GM18505 (cell line): ENCODE measurements around the gene TAMALIN.

Experiments
- ATAC-seq: cut with Tn5 transposase; IDR thresholded peaks from one replicate; pipeline ENCODE4 v1.9.1; 2021; ENCODE audit not compliant: unreplicated experiment
- POLR2A ChIP-seq: IDR thresholded peaks from 4 replicates; pipeline ENCODE4 v1.6.1; 2011; ENCODE audit warnings: borderline replicate concordance; ENCODE audit not compliant: insufficient read depth, insufficient read length; ENCODE audit errors: extremely low read depth

The TAMALIN gene

DNA sequence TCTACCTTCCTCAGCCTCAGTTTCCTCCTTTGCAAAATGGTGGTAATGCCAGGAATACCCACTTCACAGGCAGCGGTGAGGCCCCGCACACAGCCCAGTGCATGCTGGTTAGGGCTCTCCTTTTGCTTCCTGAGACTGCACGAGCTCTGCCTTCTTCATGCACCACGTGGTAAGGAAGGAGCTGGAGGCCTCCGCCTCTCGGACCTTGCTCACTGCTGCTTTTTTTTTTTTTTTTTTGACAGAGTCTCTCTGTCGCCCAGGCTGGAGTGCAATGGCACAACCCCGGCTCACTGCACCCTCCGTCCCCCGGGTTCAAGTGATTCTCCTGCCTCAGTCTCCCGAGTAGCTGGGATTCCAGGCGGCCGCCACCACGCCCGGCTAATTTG, 18.1 kb downstream of the TAMALIN start:
- TF ChIP-seq POLR2A = peak; percentile 40
- ATAC-seq = no peak

DNA sequence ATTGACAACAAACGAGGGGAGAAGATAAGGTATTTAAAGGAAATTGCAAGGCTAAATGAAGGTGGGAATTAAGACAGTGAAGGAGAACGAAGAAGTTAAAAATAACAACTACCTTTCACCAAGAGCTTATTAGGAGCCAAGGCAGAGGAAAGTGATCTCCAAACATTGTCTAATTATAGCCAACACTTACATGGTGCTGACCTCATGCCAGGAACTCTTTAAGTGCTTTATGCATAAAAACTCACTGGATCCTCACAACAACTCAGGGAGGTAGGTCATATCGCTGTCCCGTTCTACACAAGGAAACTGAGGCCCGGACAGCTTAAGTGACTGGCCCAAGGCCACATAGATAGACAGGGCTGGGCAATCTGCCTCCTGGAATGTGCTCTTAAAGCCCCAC, 19.5 kb downstream of the TAMALIN start:
- no peak for ATAC-seq
- TF ChIP-seq POLR2A = no peak

DNA sequence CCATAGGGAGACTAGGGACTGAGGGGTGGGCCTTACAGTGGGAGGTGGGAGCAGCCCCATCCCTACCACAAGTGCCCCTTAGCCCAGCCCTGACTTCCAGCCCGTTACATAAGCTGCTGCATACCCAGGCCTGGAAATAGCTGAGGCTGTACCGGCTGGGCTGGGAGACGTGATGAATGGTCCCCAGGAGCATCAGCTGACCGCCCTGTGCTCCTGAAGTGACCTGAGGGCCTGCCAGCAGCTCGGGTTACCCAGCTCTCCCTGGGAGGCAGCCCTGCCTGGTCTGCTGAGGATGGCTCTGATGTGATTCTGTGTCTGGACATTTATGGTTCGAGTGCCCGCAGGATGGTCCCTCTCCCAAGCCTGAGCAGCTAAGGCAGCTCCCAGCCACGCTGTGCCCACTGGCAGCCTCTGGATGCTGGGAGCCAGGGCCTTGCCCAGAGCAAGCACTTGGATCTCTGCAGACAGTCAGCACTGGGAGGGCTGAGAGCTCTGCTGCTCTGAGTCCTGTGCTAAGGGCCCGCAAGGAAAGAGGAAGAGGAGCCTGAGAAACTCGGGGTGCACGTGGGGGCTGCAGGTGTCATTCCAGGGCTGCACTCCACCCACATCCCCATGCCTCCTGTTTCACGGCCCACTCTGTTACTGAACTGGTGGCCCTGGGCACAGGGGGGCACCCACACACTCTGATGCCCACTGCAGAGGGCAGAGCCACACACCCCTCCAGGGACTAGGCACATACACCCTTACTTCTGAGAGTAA, 20.5 kb downstream of the TAMALIN start:
- TF ChIP-seq POLR2A = no peak
- no peak for ATAC-seq

DNA sequence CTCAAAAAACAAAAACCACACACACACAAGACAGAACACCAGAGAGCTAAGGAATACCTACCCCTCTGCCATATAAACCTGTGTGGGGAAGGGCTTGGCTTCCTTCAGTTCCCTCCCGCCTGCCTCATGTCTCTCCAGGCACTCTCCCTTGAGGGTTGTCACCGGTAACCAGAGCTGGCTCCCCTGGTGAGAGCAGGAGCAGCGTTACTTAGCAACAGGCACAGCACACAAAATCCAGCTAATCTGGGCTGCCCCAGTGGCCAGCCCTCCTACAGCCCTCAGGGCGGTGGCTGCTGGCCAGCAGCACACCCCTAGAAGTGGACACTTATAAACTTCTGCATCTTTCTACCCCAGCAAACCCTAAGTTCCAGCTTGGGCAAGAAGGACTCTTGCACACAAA, 22.9 kb downstream of the TAMALIN start:
- ATAC-seq = no peak
- TF ChIP-seq POLR2A = no peak

DNA sequence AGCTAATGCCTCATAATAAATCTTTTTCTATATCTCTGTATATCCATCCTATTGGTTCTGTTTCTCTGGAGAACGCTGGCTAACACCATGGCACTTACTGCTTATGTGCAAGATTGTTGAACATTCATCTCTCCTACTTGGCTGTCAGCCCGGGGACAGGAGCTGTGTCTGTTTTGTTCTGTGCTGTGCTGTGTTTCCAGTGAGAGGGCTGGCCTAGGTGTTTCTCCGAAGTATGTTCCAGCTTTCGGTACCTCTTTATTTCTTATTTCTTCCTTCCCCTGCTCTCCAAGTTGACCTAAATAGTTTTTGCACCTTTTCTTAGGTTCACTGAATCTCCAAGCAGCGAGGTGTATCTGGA, 25.7 kb downstream of the TAMALIN start:
- no peak for TF ChIP-seq POLR2A
- no peak for ATAC-seq

DNA sequence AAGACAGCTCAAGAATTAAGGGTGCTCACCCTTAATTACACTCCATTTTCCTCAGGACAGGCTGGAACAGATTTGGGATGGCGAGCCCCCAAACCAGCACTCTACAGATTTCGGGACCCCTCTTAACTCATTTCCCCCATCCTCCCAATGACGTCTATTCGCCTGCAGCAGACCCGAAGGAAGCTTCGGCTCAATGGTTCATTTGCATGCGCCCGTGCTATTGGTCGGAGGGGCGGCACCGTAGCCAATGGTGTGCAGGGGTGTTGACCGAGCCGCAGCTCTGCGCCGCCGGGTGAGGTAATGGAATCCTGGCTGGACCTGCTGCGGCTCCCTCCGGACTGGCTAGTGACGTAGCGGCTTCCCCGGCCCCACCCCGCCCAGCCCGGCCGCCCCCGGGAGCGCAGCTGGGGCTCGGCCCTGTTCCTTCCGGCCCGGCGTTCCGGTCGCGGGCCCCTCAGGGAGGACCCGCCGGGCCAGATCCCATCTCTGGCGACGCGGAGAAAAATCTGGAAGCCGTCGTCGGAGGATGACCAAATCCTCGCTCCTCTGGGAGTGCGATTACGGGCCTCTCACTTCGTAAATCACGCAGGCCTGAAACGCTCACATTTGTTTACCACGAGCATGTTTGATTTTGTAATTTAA, 26.2 kb downstream of the TAMALIN start:
- TF ChIP-seq POLR2A = peak; percentile 70
- ATAC-seq = peak; percentile 78

DNA sequence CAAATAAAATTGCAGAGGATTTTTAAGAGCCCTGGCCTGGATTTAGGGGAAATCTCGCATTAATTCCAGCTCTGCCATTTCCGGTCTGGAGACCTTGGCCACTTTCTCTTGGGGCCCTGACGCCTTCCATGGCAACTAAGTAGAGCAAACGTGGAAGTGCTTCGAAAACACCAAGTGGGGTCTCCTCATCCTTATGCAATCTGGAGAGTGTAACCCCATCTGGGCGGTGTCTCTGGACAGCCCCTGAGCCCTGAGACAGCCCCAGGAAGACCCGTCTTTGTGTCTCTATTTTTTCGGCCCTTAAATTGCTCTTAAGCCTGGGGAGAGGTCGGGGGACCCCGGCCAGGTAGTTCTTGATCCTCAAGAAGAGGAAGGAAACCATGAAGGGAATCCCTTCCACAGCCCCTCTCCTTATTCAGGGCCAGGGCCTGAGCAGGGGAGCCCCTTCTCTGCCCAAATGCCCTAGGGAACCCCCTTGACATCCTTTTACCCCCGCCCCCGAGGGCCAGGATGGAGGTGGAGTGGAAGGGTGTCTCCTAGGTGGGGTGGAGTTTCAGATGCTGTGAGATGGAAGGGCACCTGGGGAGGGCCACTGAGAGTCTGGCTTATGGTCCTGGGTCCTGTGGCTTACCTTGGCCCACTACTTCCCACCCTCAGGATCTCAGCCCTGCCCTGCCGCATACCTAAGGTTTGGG, 26.8 kb downstream of the TAMALIN start:
- ATAC-seq = no peak
- TF ChIP-seq POLR2A = no peak

DNA sequence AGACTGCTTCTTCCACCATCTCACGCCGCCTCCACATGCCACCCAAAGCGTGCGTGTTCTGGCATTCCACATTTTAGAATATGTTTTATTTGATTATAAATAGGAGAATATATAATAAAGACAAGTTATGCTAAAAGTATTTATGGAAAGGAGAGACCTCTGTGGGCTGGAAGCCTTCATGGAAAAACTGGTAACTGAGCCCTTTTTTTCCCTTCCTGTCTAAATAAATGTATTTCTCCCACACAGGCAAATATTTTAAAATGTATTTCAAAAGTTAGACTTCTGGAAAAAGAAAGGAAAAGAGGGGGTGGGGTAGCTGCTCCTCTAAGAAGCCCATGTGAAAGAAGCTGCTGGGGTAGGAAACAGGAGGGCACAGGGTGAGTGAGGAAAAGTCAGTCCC, 28.4 kb downstream of the TAMALIN start:
- TF ChIP-seq POLR2A = no peak
- no peak for ATAC-seq

DNA sequence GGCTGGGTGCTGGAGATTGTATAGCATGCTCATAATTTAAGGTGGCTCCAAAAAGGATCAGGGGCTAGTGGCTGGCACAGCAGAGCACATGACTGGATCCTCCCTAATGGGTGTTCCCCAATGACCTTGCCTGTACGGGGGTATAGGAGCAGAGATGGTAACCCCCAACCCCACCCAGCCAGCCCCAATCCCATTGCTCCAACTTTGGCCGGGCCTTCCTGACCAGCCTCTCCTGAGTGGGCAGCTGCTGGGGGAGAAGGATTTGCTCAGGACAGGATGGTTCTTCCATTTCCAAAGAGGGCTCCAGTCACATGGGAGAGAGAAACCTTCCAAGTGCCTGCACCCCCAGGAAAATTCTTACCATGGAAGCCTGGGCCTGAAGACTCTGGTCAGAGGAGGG, 29.2 kb downstream of the TAMALIN start:
- no peak for TF ChIP-seq POLR2A
- no peak for ATAC-seq

DNA sequence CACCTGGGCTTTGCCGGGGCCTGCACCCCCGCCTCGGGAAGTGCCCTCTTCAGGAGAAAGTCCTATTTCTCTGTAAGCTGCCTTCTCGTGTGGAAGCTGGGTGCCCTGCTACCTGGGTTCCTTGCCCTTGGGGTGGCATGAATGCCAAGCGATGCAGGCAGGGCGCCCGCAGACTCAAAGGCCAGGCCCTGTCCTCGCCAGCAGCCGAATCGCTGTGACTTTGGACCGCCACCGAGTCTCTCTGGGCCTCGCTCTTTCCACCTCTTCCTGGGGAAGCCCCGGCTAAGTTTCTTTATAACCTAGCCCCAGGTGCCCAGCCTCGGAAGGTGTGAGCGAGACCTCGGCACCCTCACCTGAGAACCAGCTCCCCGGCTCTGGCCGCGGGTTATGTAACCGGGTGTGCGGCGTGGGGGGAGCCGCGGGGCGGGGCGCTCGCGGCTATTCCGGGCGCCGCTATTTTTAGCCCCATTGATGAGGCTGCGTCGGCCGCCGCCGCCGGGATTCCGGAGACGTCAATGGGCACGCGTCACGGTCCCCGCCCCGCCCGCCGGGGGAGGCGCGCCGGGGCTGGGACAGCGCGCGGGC, 29.9 kb downstream of the TAMALIN start:
- peak; percentile 44 for ATAC-seq
- peak; percentile 43 for TF ChIP-seq POLR2A

DNA sequence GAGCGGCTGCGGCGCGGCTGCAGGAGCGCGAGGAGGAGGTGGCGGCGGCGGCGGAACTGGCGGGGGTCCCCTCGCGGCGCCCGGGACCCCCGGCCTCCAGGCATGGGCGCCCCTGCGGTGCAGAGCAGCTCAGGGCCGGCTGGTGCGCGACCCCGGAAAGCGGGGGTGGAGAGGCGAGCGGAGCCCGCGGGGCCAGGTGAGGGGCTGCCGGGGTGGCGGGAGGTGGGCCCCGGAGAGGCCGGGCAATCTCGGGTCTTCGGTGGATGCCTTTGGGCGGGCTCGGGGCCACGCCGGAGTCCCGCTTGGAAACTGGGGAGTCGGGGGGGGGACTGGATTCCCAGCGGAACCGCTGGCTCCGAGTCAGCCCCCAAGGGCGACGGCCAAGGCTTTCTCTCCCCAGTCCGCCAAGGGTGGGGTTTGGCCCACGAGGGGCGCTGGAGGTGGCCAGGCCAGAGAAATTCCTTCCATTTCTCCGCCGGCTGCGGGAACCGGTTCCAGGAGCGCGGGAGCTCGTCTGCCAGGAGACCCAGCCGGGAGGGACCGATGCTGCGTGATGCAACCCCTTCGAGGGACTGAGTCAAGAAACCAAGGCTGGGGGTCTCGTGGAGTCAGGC, 30.6 kb downstream of the TAMALIN start:
- peak; percentile 10 for ATAC-seq
- no peak for TF ChIP-seq POLR2A

DNA sequence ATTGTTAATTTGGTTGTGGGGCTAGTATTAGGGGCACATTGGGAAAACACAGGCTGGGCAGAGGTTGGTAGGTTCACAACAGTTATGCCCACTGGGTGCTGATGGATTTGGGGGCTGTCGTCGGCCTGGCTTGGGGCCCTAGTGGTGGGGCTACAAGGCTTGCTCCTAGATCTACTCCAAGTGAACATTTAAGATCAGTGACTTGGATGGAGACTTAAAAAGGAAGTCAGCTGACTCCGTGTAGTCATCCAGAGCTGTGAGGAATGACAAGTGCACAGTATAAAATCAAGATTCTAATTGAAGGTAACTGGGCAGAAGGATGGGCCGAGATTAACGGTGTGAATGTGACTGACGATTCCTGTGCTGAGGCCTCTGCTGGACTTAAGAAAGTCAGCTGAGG, 31.7 kb downstream of the TAMALIN start:
- TF ChIP-seq POLR2A = no peak
- no peak for ATAC-seq

DNA sequence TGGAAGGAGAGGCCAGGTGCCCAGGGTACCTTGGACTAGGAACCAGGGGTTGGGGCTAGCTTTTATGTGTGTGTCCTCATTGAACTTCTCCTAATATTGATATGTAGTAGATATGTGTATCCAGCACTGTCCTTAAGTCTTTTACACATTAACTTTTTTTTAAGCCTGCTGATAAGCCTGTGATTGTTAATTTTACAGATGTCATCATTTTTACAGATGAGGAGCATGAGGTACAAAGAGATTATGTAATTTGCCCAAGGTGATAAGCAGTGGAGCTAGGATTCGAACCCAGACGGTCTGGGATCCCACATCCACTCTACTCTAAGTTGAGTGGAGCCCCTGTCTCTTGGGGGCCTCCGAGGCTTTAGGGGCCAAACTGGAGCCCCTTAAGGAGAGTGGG, 34.3 kb downstream of the TAMALIN start:
- no peak for ATAC-seq
- TF ChIP-seq POLR2A = no peak

DNA sequence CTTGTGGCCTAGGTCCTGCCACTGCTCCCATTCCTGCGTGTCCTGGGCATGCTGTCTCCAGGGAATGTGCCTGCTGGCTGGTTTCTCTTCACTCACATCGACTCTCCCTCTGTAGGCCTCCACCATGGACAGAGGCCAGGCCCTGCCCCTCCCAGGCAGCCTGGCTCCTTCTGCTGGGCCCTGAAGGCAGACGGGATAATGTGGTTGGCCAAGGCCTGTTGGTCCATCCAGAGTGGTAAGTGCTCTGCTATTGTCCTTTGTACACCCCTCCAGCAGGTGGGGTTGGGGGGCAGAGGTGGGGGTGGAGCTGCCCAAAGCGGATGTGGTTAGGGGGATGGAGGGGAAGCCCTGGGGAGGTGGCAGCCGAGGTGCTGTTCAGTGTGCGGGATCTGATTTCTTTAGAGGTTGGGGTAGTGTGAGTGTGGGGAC, 35.0 kb downstream of the TAMALIN start:
- TF ChIP-seq POLR2A = no peak

DNA sequence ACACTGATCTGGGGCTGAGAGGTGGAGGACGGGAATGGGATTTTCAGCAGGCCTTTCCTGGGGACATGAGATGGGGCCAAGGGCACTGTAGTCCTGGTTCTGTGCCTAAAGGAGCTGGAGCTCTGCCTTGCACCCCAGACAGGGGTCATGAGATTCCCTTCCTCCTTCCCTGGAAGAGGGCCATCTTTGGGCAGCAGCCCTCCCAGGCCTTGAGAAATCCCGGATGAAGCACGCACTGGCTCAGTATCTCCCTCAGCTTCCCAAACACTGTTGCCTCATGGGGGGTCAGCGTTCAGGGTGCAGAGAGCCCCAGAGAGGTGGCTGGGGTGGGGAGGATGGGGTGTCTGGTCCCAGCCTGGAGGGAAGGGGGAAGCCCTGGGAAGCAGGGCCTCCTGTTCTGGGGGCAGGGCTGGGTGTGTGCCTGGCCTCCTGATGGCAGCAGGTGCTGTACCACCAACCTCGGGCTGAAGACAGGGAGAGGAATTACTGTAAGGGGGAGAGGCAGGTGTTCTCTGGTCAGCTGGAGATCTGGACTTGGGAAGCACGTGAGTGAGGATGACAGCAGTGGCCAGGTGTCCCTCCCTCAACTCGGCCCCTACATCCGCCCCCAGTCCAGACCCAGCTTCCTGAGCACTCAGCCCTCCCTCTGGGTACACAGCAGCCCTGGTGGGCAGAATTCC, 36.1 kb downstream of the TAMALIN start:
- no peak for TF ChIP-seq POLR2A
- no peak for ATAC-seq

More for the DNA sequence above, 35.0 kb downstream of the TAMALIN start:
- no peak for ATAC-seq
